ENCODE results near the gene KIRREL3.

DNA sequence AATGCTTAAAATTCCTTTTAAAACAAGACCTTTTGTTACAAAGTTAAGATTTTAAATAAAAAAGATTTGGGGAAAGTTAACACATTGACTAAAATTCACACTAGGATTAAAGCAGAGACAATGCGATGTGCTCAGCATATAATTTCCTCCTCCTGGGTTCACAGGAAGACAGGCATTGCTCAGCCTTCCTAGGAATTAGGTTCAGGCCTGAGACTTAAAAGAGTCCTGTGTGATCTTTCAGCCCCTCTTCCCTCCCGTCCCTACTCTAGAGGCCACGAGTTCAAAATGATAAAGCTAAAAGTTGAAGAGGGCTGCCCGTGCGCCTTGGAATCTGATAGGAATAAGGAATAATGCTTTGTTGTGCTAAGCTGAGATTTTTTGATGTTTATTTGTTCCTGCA, 218.6 kb downstream of the KIRREL3 start:
- no peak for TF ChIP-seq EZH2 (IDR thresholded peaks at IDR 0.05)
- no peak for TF ChIP-seq POLR2AphosphoS5 (IDR thresholded peaks at IDR 0.05; ENCODE audit: borderline replicate concordance, low read depth, low read length)
- TF ChIP-seq FOXP2 (optimal IDR thresholded peaks at IDR 0.05; ENCODE audit: control extremely low read depth, extremely low read length, insufficient read depth): no peak

All from SK-N-MC (cell line).